ENCODE measurements around the gene FAM47C. TPM values are rescaled to one million over a fixed set of nuclear protein-coding genes. Genes with fewer than 3 reads are reported as not detected.
"Not testable (repeated sequence)": the region's sequence is repeated elsewhere in the genome, so short reads cannot be mapped to it uniquely, and the experiment has no call there.

Gene FAM47C
- total RNA-seq, 6 experiments from 2014 or later, result not detected

DNA sequence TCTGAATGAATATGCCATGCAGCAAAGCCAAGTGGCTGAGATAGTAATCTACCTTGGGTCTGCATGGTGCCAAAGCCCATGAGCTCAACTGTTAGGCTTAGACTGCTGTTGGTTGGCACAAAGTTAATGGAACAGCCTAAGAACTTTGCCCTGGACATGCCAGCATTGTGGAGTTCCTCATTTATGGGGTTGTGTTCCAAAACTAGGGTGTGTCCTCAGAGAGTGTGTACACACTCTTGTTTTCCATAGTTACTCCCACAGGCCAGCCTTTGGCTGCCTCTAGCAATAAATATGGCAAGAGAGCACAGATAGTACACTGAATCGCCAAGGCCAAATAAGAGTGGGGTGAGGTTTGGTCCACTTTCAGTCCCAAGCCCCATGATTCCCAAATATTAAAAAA is 30.6 kb downstream of the FAM47C start:
- H3K4me3 ChIP-seq; H3K27ac ChIP-seq; DNase-seq; H3K9me3 ChIP-seq; H3K4me1 ChIP-seq; intact Hi-C loops (cut with DNase I); H3K27me3 ChIP-seq; H3K36me3 ChIP-seq; ATAC-seq: not testable (repeated sequence)
- no CpG with 5 or more reads among the region's 1 CpG for WGBS (ENCODE audit: insufficient coverage, low coverage, low lambda C conversion rate, missing lambda C conversion rate)

DNA sequence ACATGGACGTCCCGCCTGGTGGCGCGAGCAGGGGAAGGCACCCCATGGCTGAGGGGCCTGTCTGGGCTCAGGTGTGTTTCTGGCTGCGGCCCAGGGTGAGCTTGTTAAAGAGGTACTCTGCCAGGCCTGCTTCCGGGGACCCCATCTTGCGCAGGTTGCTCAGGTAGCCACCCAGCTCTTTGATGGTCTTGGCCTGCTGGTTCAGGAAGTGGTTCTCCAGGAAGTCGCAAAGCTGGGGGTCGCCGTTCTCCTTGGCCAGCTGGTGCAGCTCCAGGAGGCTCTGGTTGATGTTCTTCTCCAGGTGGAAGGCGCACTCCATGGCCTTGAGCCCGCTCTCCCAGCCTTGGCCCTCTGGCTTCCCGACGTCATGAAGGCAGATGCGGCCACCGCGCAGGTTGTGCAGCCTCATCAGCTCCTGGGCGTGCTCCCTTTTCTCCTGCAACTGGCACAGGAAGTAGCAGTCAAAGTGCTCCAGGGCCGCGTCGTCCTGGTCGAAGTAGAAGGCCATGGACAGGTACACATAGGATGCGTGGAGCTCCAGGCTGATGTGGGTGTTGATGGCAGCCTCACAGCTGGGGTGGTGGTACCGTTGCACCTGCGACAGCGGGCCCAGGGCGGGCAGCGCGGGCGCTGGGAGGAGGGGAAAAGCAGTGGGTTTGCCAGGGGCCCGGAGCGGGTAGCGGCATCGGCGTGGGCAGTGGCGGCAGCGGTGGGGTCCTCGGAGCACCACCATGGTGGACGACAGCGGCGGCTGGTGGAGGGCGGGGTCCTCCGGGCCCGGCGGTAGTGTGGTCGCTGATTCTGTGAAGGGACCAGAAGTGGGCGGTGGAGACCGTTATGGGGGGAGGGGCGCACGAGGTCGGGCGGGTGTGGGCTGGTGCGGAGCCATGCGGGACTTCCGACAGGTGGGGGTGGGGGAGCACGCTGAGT is 35.1 kb downstream of the FAM47C start:
- H3K27ac ChIP-seq; H3K36me3 ChIP-seq; H3K27me3 ChIP-seq; H3K4me3 ChIP-seq; intact Hi-C loops (cut with DNase I); ATAC-seq; H3K4me1 ChIP-seq; H3K9me3 ChIP-seq: not testable (repeated sequence)
- WGBS (ENCODE audit: insufficient coverage, low coverage, low lambda C conversion rate, missing lambda C conversion rate), result 74% methylated on average over 16 of the region's 56 CpGs
- DNase-seq, result peak in 1 of 3 donors; percentile 50

DNA sequence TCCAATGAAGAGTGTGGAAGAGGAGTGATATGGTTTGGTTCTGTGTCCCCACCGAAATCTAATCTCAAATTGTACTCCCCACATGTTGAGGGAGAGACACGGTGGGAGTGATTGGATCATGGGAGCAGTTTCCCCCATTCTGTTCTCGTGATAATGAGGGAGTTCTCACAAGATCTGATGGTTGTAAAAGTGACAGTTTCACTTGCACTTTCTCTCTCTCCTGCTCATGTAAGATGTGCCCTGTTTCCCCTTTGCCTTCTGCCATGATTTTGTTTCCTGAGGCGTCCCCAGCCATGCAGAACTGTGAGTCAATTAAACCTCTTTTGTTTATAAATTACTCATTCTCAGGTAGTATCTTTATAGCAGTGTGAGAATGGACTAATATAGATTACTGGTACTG is 39.6 kb downstream of the FAM47C start:
- ATAC-seq (no peak), DNase-seq (no peak)
- Histone ChIP-seq H3K36me3 (no peaks in the 10 kb centered on the region), H3K9me3 (no peaks in the 10 kb centered on the region), H3K27ac (no peak overlapping the region), H3K4me1 (no peaks in the 10 kb centered on the region), H3K27me3 (no peaks in the 10 kb centered on the region), H3K4me3 (no peak overlapping the region)
- intact Hi-C loops (cut with DNase I), result no loop called here
- 33% methylated on average over 4 of the region's 4 CpGs for WGBS (ENCODE audit: insufficient coverage, low coverage, low lambda C conversion rate, missing lambda C conversion rate)
- TF ChIP-seq POLR2A (IDR thresholded peaks at IDR 0.05), result no peak
- TF ChIP-seq, protein P1, sequence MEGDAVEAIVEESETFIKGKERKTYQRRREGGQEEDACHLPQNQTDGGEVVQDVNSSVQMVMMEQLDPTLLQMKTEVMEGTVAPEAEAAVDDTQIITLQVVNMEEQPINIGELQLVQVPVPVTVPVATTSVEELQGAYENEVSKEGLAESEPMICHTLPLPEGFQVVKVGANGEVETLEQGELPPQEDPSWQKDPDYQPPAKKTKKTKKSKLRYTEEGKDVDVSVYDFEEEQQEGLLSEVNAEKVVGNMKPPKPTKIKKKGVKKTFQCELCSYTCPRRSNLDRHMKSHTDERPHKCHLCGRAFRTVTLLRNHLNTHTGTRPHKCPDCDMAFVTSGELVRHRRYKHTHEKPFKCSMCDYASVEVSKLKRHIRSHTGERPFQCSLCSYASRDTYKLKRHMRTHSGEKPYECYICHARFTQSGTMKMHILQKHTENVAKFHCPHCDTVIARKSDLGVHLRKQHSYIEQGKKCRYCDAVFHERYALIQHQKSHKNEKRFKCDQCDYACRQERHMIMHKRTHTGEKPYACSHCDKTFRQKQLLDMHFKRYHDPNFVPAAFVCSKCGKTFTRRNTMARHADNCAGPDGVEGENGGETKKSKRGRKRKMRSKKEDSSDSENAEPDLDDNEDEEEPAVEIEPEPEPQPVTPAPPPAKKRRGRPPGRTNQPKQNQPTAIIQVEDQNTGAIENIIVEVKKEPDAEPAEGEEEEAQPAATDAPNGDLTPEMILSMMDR (IDR thresholded peaks at IDR 0.05), result no peak

DNA sequence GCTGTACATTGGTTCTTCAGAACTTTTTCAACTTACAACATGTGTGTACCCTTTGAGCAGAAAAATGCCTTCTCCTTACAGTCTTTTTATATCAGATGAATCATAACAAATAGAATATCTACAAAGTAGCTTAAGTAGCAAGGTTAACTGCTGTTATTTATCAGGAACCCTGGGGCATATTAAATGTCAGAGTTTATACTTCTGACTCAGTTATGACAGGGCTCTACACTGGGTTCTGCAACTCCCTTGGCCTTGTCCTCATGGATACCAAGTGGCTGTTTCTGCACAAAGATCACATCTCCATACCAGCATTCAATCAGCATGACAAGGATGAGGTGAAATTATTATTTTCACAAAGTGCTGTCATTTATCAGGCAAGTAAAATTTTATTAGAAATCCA is 49.4 kb downstream of the FAM47C start:
- DNase-seq; H3K27me3 ChIP-seq; H3K4me1 ChIP-seq; H3K4me3 ChIP-seq; ATAC-seq; H3K27ac ChIP-seq; H3K36me3 ChIP-seq; H3K9me3 ChIP-seq; intact Hi-C loops (cut with DNase I): not testable (repeated sequence)

DNA sequence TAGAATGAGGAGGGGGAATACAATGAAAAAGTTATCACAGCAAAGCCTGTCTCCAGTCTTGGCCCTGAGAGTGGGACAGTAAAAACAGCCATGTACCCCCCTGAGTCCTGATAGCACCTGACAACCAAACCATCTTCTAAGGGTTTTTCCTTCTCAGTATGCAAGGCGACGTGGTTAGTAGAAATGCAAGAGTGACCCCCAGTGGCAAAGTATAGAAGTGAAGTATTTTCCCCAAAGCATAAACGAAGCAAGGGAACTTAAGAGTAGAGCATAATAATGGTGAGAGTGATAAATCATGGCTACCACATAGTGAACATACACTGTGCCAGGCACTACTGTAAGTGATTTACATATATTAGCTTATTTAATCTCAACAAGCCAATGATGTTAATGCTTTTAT is 52.8 kb downstream of the FAM47C start:
- no peak for DNase-seq
- H3K9me3 ChIP-seq, result no peaks in the 10 kb centered on the region
- intact Hi-C loops (cut with DNase I), result no loop called here
- H3K36me3 ChIP-seq, result no peaks in the 10 kb centered on the region
- H3K4me1 ChIP-seq, result no peaks in the 10 kb centered on the region
- H3K27me3 ChIP-seq, result no peaks in the 10 kb centered on the region
- TF ChIP-seq, protein P1 (IDR thresholded peaks at IDR 0.05), result peak; percentile 51 to 65 (median 60)
- TF ChIP-seq POLR2A (IDR thresholded peaks at IDR 0.05), result no peak
- 0% methylated on average over 3 of the region's 3 CpGs for WGBS (ENCODE audit: insufficient coverage, low coverage, low lambda C conversion rate, missing lambda C conversion rate)
- H3K4me3 ChIP-seq, result no peak overlapping the region
- peak; percentile 70 to 83 (median 80) for ATAC-seq
- no peak overlapping the region for H3K27ac ChIP-seq

All from right lobe of liver (tissue), 6 donors.